Tibial artery (tissue), 4 donors: ENCODE measurements around the gene NCCRP1.

Source experiments
- DNase-seq, 2 donors: peaks; one replicate each; pipeline ENCODE4 v3.0.0-alpha.2; 2019
- H3K27ac ChIP-seq, 2 donors: fragments of 200-600 bp; sonication (generic) in 1 of 2; 1 replicate in 1 of 2; 2 replicates in 1 of 2; pipeline ENCODE4 v1.5.1; 2018 to 2019; ENCODE audit warnings: mild to moderate bottlenecking in 1 of 2
- H3K27me3 ChIP-seq, 2 donors: fragments of 200-600 bp; sonication (generic) in 1 of 2; one replicate each; pipeline versions ENCODE4 v1.5.1 to v1.6.0; 2016 to 2019
- H3K36me3 ChIP-seq, 3 donors: fragments of 200-600 bp; sonication (generic) in 2 of 3; one replicate each; pipeline ENCODE4 v1.5.1; 2016 to 2019; ENCODE audit warnings: mild to moderate bottlenecking in 2 of 3
- H3K4me1 ChIP-seq, 4 donors: fragments of 200-600 bp; sonication (generic) in 2 of 4; 1 replicate in 3 of 4; 2 replicates in 1 of 4; pipeline ENCODE4 v1.5.1; 2016 to 2019
- H3K4me3 ChIP-seq, 2 donors: fragments of 200-600 bp; sonication (generic) in 1 of 2; 1 replicate in 1 of 2; 2 replicates in 1 of 2; pipeline ENCODE4 v1.5.1; 2018 to 2019; ENCODE audit warnings: mild to moderate bottlenecking in 2 of 2
- H3K9me3 ChIP-seq, 3 donors: fragments of 200-600 bp; sonication (generic) in 1 of 3; one replicate each; pipeline ENCODE4 v1.5.1; 2016 to 2019
- intact Hi-C: fragments of 100-400 bp; cut with DNase I; formaldehyde crosslinking; loops from one replicate; pipeline ENCODE4 v1.15.0; 2023; ENCODE audit warnings: low total_unique reads
- TF ChIP-seq, protein P1 (sequence below), 2 experiments: fragments of 200-600 bp in 1 of 2; fragments of 450-650 bp in 1 of 2; IDR thresholded peaks; one replicate each; pipeline ENCODE4 v1.5.1; 2017 to 2019; ENCODE audit warnings: antibody characterized with exemption in 2 of 2, mild to moderate bottlenecking in 1 of 2, moderate library complexity in 1 of 2

Gene NCCRP1

DNA sequence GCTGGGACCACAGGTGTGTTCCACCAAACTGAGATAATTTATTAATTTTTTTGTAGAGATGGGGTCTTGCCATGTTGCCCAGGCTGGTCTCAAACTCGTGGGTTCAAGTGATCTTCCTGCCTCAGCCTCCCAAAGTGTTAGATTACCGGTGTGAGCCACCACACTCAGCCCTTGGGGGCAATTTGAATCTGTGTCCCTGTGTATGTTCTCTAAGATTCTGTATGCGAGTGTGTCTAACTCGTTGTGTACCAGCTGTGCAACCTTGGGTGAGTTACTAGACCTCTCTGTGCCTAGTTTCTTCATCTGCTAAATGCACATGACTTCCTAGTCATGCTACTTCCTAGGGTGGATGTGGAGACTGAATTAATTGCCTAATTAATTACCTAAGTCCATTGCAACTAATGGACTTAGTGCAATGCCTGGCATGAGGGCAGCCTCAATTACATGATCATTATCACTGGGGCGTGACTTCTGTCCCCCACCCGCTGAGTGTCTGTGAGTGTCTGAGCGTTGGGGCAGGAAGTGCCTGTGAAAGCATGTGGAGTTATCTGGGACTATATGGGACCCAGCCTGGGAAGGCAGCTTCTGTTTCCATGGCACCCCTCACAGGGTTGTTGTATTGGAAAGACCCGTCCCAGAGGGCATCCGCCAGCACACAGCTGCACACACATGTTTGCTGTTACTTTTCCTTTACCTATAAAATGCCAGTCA is 1.8 kb upstream of the NCCRP1 start:
- H3K4me1 ChIP-seq = peaks cover 0 to 9% (median 3%) of the 10 kb centered on the region in 4 donors
- TF ChIP-seq, protein P1, sequence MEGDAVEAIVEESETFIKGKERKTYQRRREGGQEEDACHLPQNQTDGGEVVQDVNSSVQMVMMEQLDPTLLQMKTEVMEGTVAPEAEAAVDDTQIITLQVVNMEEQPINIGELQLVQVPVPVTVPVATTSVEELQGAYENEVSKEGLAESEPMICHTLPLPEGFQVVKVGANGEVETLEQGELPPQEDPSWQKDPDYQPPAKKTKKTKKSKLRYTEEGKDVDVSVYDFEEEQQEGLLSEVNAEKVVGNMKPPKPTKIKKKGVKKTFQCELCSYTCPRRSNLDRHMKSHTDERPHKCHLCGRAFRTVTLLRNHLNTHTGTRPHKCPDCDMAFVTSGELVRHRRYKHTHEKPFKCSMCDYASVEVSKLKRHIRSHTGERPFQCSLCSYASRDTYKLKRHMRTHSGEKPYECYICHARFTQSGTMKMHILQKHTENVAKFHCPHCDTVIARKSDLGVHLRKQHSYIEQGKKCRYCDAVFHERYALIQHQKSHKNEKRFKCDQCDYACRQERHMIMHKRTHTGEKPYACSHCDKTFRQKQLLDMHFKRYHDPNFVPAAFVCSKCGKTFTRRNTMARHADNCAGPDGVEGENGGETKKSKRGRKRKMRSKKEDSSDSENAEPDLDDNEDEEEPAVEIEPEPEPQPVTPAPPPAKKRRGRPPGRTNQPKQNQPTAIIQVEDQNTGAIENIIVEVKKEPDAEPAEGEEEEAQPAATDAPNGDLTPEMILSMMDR (IDR thresholded peaks at IDR 0.05) = no peak
- no peak overlapping the region for H3K27ac ChIP-seq
- peaks cover 0 to 64% of the 10 kb centered on the region in 2 donors for H3K27me3 ChIP-seq
- no peaks in the 10 kb centered on the region for H3K9me3 ChIP-seq
- no peak overlapping the region for H3K4me3 ChIP-seq
- no peaks in the 10 kb centered on the region for H3K36me3 ChIP-seq
- no peak for DNase-seq
- intact Hi-C loops = no loop called here

DNA sequence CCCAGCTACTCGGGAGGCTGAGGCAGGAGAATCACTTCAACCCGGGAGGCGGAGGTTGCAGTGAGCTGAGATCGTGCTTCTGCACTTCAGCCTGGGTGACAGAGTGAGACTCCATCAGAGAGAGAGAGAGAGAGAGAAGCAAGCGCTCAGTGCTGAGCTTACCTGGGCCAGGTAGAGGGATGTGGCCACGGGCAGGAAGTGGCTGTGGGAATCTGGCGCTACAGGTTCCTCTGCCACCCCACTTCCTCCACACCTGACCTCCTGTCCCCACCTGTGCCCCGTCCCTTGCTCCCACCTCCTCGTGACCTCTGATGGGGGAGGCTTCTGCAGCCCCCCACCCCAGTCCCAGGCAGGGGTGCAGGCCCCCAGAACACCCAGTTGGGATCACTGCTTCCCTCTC is 1.0 kb upstream of the NCCRP1 start:
- H3K27ac ChIP-seq = no peak overlapping the region
- TF ChIP-seq, protein P1 (IDR thresholded peaks at IDR 0.05) = no peak
- H3K4me1 ChIP-seq = peaks cover 0 to 9% (median 3%) of the 10 kb centered on the region in 4 donors
- intact Hi-C loops = no loop called here
- peaks cover 0 to 72% of the 10 kb centered on the region in 2 donors for H3K27me3 ChIP-seq
- H3K9me3 ChIP-seq = no peaks in the 10 kb centered on the region
- DNase-seq = no peak
- no peaks in the 10 kb centered on the region for H3K36me3 ChIP-seq
- H3K4me3 ChIP-seq = no peak overlapping the region

DNA sequence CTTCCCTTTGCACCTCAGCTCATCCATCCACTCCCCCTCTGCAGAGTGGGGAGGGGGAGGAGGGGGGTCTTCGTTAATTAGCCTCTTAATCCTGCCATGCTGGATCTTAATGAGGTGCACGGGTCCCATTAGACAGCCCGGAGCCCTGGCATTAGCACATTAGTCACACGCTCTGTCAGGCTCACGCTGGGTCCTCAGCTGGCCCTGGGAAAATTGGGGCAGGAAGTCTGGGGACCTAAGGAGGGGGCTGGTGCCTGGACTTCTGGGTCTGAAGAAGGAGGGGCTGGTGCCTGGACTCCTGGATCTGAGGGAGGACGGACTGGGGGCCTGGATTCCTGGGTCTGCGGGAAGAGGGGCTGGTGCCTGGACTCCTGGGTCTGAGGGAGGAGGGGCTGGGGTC is 444 bp upstream of the NCCRP1 start:
- Histone ChIP-seq H3K27ac (no peak overlapping the region), H3K36me3 (no peaks in the 10 kb centered on the region), H3K4me1 (peaks cover 0 to 9% (median 3%) of the 10 kb centered on the region in 4 donors), H3K4me3 (no peak overlapping the region), H3K9me3 (no peaks in the 10 kb centered on the region), H3K27me3 (peaks cover 0 to 78% of the 10 kb centered on the region in 2 donors)
- DNase-seq = no peak
- TF ChIP-seq, protein P1 (IDR thresholded peaks at IDR 0.05) = no peak
- intact Hi-C loops = no loop called here

DNA sequence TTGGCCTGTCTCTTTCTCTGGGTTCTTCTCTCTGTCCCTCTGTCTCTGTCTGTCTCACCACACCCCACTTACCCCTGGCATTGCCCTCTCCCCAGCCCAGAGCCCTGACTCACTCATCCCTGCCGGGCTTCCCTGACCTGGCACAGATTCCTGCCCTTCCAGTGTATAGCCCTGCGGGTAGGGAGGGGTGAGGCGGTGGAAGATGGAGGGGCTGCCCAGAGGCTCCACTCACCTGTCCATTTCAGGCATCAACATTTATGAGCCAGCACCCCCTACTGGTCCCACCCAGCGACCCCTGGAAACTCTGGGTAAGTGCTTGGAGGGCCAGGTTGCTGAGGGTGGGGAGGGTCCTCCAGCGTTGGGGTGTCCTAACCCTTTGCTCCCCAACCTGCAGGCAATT is 1.0 kb downstream of the NCCRP1 start:
- intact Hi-C loops = no loop called here
- no peak overlapping the region for H3K4me3 ChIP-seq
- TF ChIP-seq, protein P1 (IDR thresholded peaks at IDR 0.05) = no peak
- no peaks in the 10 kb centered on the region for H3K36me3 ChIP-seq
- no peaks in the 10 kb centered on the region for H3K9me3 ChIP-seq
- H3K4me1 ChIP-seq = peaks cover 0 to 9% (median 3%) of the 10 kb centered on the region in 4 donors
- no peak overlapping the region for H3K27ac ChIP-seq
- no peak for DNase-seq
- peaks cover 0 to 89% of the 10 kb centered on the region in 2 donors for H3K27me3 ChIP-seq

DNA sequence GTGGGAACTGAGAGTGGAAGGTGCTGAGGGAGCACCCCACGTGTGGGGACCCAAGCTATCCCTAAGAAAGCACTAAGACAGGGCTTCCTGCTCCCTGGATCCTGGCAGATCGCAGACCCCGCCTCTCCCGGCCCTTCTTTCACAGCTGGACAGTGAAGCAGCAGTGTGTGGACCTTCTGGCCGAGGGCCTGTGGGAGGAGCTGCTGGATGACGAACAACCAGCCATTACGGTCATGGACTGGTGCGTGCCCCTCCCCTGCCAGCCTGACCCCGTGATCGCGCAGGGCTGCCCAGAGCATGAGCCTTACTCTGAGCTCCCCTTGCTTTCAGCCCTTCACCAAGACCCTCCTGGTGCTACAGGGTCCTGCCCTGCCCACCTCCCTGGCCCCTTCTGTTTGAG is 2.3 kb downstream of the NCCRP1 start:
- Histone ChIP-seq H3K9me3 (no peaks in the 10 kb centered on the region), H3K27ac (no peak overlapping the region), H3K36me3 (no peaks in the 10 kb centered on the region), H3K27me3 (peaks cover 0 to 96% of the 10 kb centered on the region in 2 donors), H3K4me1 (peaks cover 0 to 9% (median 3%) of the 10 kb centered on the region in 4 donors), H3K4me3 (no peak overlapping the region)
- intact Hi-C loops = no loop called here
- no peak for DNase-seq
- TF ChIP-seq, protein P1 (IDR thresholded peaks at IDR 0.05) = no peak
